Endothelial cell of umbilical vein (primary cell): ENCODE results near the gene TTLL11.

Experiments
- CTCF ChIP-seq, 2 donors: IDR thresholded peaks; 1 replicate in 1 of 2; 2 replicates in 1 of 2; pipeline ENCODE4 v1.5.1; 2011; ENCODE audit warnings: low read length in 2 of 2, mild to moderate bottlenecking in 2 of 2, moderate library complexity in 2 of 2, control low read depth in 1 of 2, inconsistent platforms in 1 of 2, low read depth in 1 of 2; ENCODE audit not compliant: insufficient read depth in 1 of 2; ENCODE audit errors: extremely low read depth in 1 of 2
- EZH2 ChIP-seq: IDR thresholded peaks from 2 replicates; pipeline ENCODE4 v1.6.1; 2012; ENCODE audit warnings: borderline replicate concordance, low read depth, mild to moderate bottlenecking, moderate library complexity, low read length, inconsistent platforms; ENCODE audit not compliant: severe bottlenecking
- FOS ChIP-seq: IDR thresholded peaks from 2 replicates; pipeline ENCODE4 v1.6.1; 2011; ENCODE audit warnings: mild to moderate bottlenecking, low read length, moderate library complexity, borderline replicate concordance; ENCODE audit not compliant: insufficient read depth
- POLR2A ChIP-seq: IDR thresholded peaks from 2 replicates; pipeline ENCODE4 v1.6.1; 2012; ENCODE audit warnings: low read depth, mild to moderate bottlenecking, control low read depth, low read length
- POLR2AphosphoS5 ChIP-seq: IDR thresholded peaks from 2 replicates; pipeline ENCODE4 v1.6.1; 2012; ENCODE audit warnings: low read depth, mild to moderate bottlenecking, control low read depth, low read length, moderate library complexity; ENCODE audit not compliant: insufficient read depth
- TF ChIP-seq, protein P1 (sequence below): IDR thresholded peaks from 2 replicates; pipeline ENCODE4 v1.6.1; 2011; ENCODE audit not compliant: insufficient read depth, insufficient read length

- TF ChIP-seq, protein P1, sequence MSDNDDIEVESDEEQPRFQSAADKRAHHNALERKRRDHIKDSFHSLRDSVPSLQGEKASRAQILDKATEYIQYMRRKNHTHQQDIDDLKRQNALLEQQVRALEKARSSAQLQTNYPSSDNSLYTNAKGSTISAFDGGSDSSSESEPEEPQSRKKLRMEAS = no peak
- no peak for TF ChIP-seq EZH2
- no peak for TF ChIP-seq CTCF (IDR thresholded peaks at IDR 0.05; ENCODE audit: extremely low read depth in 1 of 2, insufficient read depth in 1 of 2, low read depth in 1 of 2, low read length in 2 of 2)
- no peak for TF ChIP-seq FOS
- TF ChIP-seq POLR2A = no peak
- no peak for TF ChIP-seq POLR2AphosphoS5
Measured at GRCh38 chr9:121968056-121968455, 125.1 kb downstream of the TTLL11 start.
